ENCODE data around the gene EPHA8. TPM values are rescaled to one million over a fixed set of nuclear protein-coding genes. Genes with fewer than 3 reads are reported as not detected.
A peak's percentile ranks its signal among the peaks of the same experiment; 100 is the strongest.

EPHA8 gene
- total and polyA plus RNA-seq, 9 of the 15 experiments (the other 6 are each of a cell fraction or from before 2014, with no cell fraction given) = not detected

DNA sequence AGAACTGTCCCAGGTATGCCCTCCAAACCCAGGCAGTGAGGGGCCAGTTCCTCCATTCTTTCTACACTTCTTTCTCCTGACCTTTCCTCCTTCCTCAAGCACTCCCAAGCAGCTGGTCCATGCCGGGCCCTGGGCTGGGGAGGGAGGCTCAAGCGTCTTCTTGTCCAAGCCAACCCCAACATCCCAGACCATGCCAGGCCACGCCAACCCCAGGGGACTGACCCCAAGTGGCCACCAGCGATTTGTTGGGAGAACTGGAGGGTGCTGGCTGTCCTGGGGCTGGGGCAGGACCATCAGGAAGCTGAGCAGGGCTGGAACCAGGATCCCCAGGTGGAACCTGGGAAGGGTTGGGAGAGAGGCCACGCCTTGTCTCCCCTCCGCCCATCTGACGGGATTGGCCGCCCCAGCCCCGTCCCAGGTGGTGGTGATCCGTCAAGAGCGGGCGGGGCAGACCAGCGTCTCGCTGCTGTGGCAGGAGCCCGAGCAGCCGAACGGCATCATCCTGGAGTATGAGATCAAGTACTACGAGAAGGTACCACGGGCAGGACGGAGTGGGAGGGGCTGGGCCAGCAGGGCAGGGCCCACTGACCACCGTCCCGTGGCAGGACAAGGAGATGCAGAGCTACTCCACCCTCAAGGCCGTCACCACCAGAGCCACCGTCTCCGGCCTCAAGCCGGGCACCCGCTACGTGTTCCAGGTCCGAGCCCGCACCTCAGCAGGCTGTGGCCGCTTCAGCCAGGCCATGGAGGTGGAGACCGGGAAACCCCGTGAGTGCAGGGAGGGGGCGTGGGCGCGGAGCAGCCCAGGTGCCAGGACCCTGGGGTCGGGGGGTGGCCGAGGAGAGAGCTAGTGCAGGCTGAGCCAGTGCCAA is 29.9 kb downstream of the EPHA8 start:
- Histone ChIP-seq H3K27ac (ENCODE audit: extremely low read depth, low read depth, low read length) (no peak overlapping the region), H3K4me1 (replicated peaks in 1 of 2; ENCODE audit: control insufficient read depth in 2 of 2, insufficient read depth in 2 of 2, low read length in 2 of 2) (peaks cover 0 to 17% of the 10 kb centered on the region in 2 experiments; a peak in 1 of 5 replicates), H3K36me3 (ENCODE audit: control insufficient read depth, insufficient read depth, low read length) (no peaks in the 10 kb centered on the region), H3K4me3 (no peak overlapping the region), H3K4me2 (ENCODE audit: insufficient read depth, low read length) (no peak overlapping the region), H2AFZ (ENCODE audit: low read depth, low read length) (no peak overlapping the region), H3K27me3 (ENCODE audit: control insufficient read depth in 2 of 2, insufficient read depth in 2 of 2, low read length in 2 of 2) (peaks cover 39 to 80% of the 10 kb centered on the region in 2 experiments), H3K9me1 (ENCODE audit: control insufficient read depth, insufficient read depth, low read length) (peaks cover 4% of the 10 kb centered on the region), H3K9ac (ENCODE audit: insufficient read depth in 1 of 2, low read depth in 2 of 2, low read length in 2 of 2) (peak overlapping the region in 1 of 2 experiments; percentile 48; a peak in 1 of 4 replicates), H3K9me3 (replicated peaks; ENCODE audit: control insufficient read depth, insufficient read depth, low read depth, low read length) (no peaks in the 10 kb centered on the region), H4K20me1 (replicated peaks; ENCODE audit: control insufficient read depth, insufficient read depth, low read length) (peaks cover 17% of the 10 kb centered on the region), H3K79me2 (ENCODE audit: control insufficient read depth, insufficient read depth, low read length) (no peaks in the 10 kb centered on the region)
- TF ChIP-seq, protein P1, sequence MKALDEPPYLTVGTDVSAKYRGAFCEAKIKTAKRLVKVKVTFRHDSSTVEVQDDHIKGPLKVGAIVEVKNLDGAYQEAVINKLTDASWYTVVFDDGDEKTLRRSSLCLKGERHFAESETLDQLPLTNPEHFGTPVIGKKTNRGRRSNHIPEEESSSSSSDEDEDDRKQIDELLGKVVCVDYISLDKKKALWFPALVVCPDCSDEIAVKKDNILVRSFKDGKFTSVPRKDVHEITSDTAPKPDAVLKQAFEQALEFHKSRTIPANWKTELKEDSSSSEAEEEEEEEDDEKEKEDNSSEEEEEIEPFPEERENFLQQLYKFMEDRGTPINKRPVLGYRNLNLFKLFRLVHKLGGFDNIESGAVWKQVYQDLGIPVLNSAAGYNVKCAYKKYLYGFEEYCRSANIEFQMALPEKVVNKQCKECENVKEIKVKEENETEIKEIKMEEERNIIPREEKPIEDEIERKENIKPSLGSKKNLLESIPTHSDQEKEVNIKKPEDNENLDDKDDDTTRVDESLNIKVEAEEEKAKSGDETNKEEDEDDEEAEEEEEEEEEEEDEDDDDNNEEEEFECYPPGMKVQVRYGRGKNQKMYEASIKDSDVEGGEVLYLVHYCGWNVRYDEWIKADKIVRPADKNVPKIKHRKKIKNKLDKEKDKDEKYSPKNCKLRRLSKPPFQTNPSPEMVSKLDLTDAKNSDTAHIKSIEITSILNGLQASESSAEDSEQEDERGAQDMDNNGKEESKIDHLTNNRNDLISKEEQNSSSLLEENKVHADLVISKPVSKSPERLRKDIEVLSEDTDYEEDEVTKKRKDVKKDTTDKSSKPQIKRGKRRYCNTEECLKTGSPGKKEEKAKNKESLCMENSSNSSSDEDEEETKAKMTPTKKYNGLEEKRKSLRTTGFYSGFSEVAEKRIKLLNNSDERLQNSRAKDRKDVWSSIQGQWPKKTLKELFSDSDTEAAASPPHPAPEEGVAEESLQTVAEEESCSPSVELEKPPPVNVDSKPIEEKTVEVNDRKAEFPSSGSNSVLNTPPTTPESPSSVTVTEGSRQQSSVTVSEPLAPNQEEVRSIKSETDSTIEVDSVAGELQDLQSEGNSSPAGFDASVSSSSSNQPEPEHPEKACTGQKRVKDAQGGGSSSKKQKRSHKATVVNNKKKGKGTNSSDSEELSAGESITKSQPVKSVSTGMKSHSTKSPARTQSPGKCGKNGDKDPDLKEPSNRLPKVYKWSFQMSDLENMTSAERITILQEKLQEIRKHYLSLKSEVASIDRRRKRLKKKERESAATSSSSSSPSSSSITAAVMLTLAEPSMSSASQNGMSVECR (CRISPR knock-in tag; IDR thresholded peaks at IDR 0.05) = no peak
- TF ChIP-seq, protein P2, sequence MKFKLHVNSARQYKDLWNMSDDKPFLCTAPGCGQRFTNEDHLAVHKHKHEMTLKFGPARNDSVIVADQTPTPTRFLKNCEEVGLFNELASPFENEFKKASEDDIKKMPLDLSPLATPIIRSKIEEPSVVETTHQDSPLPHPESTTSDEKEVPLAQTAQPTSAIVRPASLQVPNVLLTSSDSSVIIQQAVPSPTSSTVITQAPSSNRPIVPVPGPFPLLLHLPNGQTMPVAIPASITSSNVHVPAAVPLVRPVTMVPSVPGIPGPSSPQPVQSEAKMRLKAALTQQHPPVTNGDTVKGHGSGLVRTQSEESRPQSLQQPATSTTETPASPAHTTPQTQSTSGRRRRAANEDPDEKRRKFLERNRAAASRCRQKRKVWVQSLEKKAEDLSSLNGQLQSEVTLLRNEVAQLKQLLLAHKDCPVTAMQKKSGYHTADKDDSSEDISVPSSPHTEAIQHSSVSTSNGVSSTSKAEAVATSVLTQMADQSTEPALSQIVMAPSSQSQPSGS (CRISPR knock-in tag; IDR thresholded peaks at IDR 0.05) = 0 out of 2 replicates have a peak, but pooled peaks have one; percentile 23
- intact Hi-C loops (cut with micrococcal nuclease) = no loop called here
- BruUV-seq (replicated peaks) = no TSS peak
- in situ Hi-C loops (cut with MboI) = no loop called here
- ChIA-PET POLR2A (interaction anchor here (0.6 kb wide), 1 partner anchor 25 kb away, joined by 3 read pairs; no protein-coding TSS in a partner anchor), CTCF (ENCODE audit: low intra/inter-chr PET ratio) (no interaction called here)
- no peak for FAIRE-seq
- 2% methylated on average over 38 of the region's 38 CpGs for WGBS (ENCODE audit: insufficient coverage, low coverage, missing lambda C conversion rate)
- no peak for DNase-seq (ENCODE audit: extremely low read depth in 1 of 4, low spot score in 3 of 4)
- no peak; the same call in 2 of the 3 replicates for ATAC-seq

All from K562 (cell line).